Activated CD8-positive, alpha-beta memory T cell treated with anti-CD3 and anti-CD28 coated beads for 24 hours (primary cell): Measurements from ENCODE around the gene RBMS3.
"Not testable (repeated sequence)": the region's sequence is repeated elsewhere in the genome, so short reads cannot be mapped to it uniquely, and the experiment has no call there.

Experiments used
- DNase-seq: peaks from one replicate; pipeline ENCODE4 v3.0.0-alpha.2; 2020

The RBMS3 gene

GRCh38 chr3:29440413-29441305 is 159.8 kb downstream of the RBMS3 start:
- no peak for DNase-seq

GRCh38 chr3:29441422-29441821 is 160.6 kb downstream of the RBMS3 start:
- no peak for DNase-seq

GRCh38 chr3:29447946-29448627 is 167.2 kb downstream of the RBMS3 start:
- DNase-seq = no peak

- DNase-seq = no peak
Observed at GRCh38 chr3:29451920-29452319, 171.0 kb downstream of the RBMS3 start.

GRCh38 chr3:29452934-29453283 is 172.0 kb downstream of the RBMS3 start:
- DNase-seq = no peak

GRCh38 chr3:29453284-29454001 is 172.6 kb downstream of the RBMS3 start:
- no peak for DNase-seq

- no peak for DNase-seq
Observed at GRCh38 chr3:29454161-29454611, 173.3 kb downstream of the RBMS3 start.

- DNase-seq = no peak
Observed at GRCh38 chr3:29456901-29457300, 176.0 kb downstream of the RBMS3 start.

- DNase-seq = no peak
Observed at GRCh38 chr3:29463304-29463703, 182.4 kb downstream of the RBMS3 start.

- DNase-seq = no peak
Observed at GRCh38 chr3:29465836-29466235, 185.0 kb downstream of the RBMS3 start.

GRCh38 chr3:29466442-29466841 is 185.6 kb downstream of the RBMS3 start:
- DNase-seq = no peak

GRCh38 chr3:29468187-29468586 is 187.3 kb downstream of the RBMS3 start:
- DNase-seq = no peak

GRCh38 chr3:29473481-29474170 is 192.8 kb downstream of the RBMS3 start:
- not testable (repeated sequence) for DNase-seq

GRCh38 chr3:29475305-29475840 is 194.5 kb downstream of the RBMS3 start:
- DNase-seq = no peak

GRCh38 chr3:29475854-29476253 is 195.0 kb downstream of the RBMS3 start:
- no peak for DNase-seq

- no peak for DNase-seq
Observed at GRCh38 chr3:29478611-29479010, 197.7 kb downstream of the RBMS3 start.

GRCh38 chr3:29481249-29481648 is 200.4 kb downstream of the RBMS3 start:
- DNase-seq = no peak

GRCh38 chr3:29481969-29482767 is 201.3 kb downstream of the RBMS3 start:
- no peak for DNase-seq

GRCh38 chr3:29484633-29485032 is 203.8 kb downstream of the RBMS3 start:
- no peak for DNase-seq

GRCh38 chr3:29486096-29486495 is 205.2 kb downstream of the RBMS3 start:
- DNase-seq = no peak

GRCh38 chr3:29486917-29487316 is 206.0 kb downstream of the RBMS3 start:
- DNase-seq = no peak

- no peak for DNase-seq
Observed at GRCh38 chr3:29488922-29489321, 208.1 kb downstream of the RBMS3 start.
